OCI-LY3 (cell line): Measurements from ENCODE around the gene PPP1R7.

Source experiments
- H2AFZ ChIP-seq: fragments of 200-600, 300-600 bp; shearing (Covaris generic); 2 replicates; pipeline ENCODE4 v1.6.0; 2014; ENCODE audit warnings: antibody characterized with exemption, low read depth, low read length
- H3K27ac ChIP-seq: fragments of 200-600, 300-600 bp; sonication (generic); 2 replicates; pipeline ENCODE4 v1.5.1; 2014; ENCODE audit warnings: mild to moderate bottlenecking, low read length, moderate library complexity, mixed read lengths
- H3K27me3 ChIP-seq: fragments of 200-600, 300-600 bp; sonication (generic); 2 replicates; pipeline ENCODE4 v1.6.1; 2014; ENCODE audit warnings: low read depth, low read length, mixed read lengths
- H3K36me3 ChIP-seq: fragments of 200-600, 300-600 bp; sonication (generic); replicated peaks from 2 replicates; pipeline ENCODE3; 2014; ENCODE audit warnings: low read depth, low read length, mixed read lengths
- H3K4me1 ChIP-seq: fragments of 300-600, 200-600 bp; sonication (generic); 2 replicates; pipeline ENCODE4 v1.6.1; 2014; ENCODE audit warnings: low read length, mixed read lengths
- H3K4me2 ChIP-seq: fragments of 200-600, 300-600 bp; sonication (generic); 2 replicates; pipeline ENCODE4 v1.6.1; 2014; ENCODE audit warnings: low read length, mixed read lengths
- H3K4me3 ChIP-seq: fragments of 300-600, 200-600 bp; sonication (generic); 2 replicates; pipeline ENCODE4 v1.5.1; 2014; ENCODE audit warnings: antibody characterized with exemption, mild to moderate bottlenecking, low read length, moderate library complexity
- H3K79me2 ChIP-seq: fragments of 300-600, 200-600 bp; shearing (Covaris generic); 2 replicates; pipeline ENCODE4 v1.6.1; 2014; ENCODE audit warnings: mild to moderate bottlenecking, low read length, mixed read lengths
- H3K9ac ChIP-seq: fragments of 300-600, 200-600 bp; shearing (Covaris generic); 2 replicates; pipeline ENCODE4 v1.6.0; 2014; ENCODE audit warnings: mild to moderate bottlenecking, low read length, moderate library complexity
- H3K9me3 ChIP-seq: fragments of 200-600, 300-600 bp; shearing (Covaris generic); 2 replicates; pipeline ENCODE4 v1.6.1; 2014; ENCODE audit warnings: low read length, mixed read lengths; ENCODE audit not compliant: insufficient read depth
- H4K20me1 ChIP-seq: fragments of 200-600, 300-600 bp; sonication (generic); 2 replicates; pipeline ENCODE4 v1.6.1; 2016; ENCODE audit warnings: low read length, mixed read lengths; ENCODE audit not compliant: insufficient read depth
- EZH2phosphoT487 ChIP-seq: fragments of 200-600 bp; shearing (Covaris generic); IDR thresholded peaks from 2 replicates; pipeline ENCODE4 v1.6.1; 2018; ENCODE audit warnings: antibody characterized with exemption, mixed run types, low read depth
- TF ChIP-seq, protein P1 (sequence below): fragments of 200-600, 300-600 bp; sonication (generic); IDR thresholded peaks from 2 replicates; pipeline ENCODE4 v1.5.1; 2014; ENCODE audit warnings: antibody characterized with exemption, low read length, low read depth

PPP1R7 gene

DNA sequence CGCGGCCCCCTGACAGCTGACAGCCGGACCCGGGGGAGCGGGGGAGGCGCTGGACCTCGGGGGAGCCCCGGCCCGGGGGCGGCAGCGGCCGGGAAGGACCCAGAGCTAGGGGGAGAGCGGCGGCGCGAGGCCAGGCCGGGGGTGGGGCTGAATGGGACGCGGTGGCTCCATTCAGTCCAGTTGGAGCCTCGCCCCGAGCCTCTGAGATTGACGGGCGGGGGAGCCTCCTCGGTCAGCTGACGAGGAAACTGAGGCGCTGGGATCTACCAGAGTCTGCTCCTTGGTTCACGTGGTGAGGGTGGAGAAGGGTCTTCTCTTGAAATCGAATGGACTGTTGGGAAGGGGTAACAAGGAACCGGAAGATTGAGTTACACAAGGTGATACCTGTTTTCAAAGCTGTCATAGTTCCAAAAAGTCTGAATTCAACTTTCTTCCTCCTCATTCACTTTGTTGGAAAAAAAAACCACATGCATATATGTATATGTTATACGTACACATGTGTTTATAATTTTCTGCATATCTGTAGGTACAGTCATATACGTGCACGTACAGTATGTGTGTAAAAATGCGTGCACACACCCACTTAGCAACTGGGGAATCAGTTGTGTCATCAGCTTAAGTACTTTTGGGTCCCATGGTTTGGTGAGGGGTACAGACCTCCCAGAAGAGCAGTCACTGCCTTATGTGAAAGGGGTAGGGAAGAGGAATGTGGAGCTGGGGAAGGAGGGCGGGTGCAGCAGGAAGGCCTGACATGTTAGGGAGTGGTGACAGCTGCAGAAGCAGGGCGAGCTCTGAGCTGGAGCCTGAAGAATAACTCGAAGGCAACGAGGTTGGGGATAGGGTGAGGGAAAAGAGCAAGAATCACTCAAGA, 628 bp downstream of the PPP1R7 start:
- H2AFZ ChIP-seq = no peak overlapping the region
- H3K4me1 ChIP-seq = peaks cover 29% of the 10 kb centered on the region
- H3K27me3 ChIP-seq = no peaks in the 10 kb centered on the region
- H3K9me3 ChIP-seq = no peaks in the 10 kb centered on the region
- peak overlapping the region; percentile 40 for H3K27ac ChIP-seq
- TF ChIP-seq, protein P1, sequence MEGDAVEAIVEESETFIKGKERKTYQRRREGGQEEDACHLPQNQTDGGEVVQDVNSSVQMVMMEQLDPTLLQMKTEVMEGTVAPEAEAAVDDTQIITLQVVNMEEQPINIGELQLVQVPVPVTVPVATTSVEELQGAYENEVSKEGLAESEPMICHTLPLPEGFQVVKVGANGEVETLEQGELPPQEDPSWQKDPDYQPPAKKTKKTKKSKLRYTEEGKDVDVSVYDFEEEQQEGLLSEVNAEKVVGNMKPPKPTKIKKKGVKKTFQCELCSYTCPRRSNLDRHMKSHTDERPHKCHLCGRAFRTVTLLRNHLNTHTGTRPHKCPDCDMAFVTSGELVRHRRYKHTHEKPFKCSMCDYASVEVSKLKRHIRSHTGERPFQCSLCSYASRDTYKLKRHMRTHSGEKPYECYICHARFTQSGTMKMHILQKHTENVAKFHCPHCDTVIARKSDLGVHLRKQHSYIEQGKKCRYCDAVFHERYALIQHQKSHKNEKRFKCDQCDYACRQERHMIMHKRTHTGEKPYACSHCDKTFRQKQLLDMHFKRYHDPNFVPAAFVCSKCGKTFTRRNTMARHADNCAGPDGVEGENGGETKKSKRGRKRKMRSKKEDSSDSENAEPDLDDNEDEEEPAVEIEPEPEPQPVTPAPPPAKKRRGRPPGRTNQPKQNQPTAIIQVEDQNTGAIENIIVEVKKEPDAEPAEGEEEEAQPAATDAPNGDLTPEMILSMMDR = no peak
- TF ChIP-seq EZH2phosphoT487 = no peak
- H3K4me2 ChIP-seq = peak overlapping the region; percentile 98
- peaks cover 67% of the 10 kb centered on the region for H3K79me2 ChIP-seq
- no peaks in the 10 kb centered on the region for H3K36me3 ChIP-seq
- H3K9ac ChIP-seq = peak overlapping the region; percentile 76
- H4K20me1 ChIP-seq = 0 out of 2 replicates have a peak, but pooled peaks cover 4% of the 10 kb centered on the region
- H3K4me3 ChIP-seq = peak overlapping the region; percentile 99

DNA sequence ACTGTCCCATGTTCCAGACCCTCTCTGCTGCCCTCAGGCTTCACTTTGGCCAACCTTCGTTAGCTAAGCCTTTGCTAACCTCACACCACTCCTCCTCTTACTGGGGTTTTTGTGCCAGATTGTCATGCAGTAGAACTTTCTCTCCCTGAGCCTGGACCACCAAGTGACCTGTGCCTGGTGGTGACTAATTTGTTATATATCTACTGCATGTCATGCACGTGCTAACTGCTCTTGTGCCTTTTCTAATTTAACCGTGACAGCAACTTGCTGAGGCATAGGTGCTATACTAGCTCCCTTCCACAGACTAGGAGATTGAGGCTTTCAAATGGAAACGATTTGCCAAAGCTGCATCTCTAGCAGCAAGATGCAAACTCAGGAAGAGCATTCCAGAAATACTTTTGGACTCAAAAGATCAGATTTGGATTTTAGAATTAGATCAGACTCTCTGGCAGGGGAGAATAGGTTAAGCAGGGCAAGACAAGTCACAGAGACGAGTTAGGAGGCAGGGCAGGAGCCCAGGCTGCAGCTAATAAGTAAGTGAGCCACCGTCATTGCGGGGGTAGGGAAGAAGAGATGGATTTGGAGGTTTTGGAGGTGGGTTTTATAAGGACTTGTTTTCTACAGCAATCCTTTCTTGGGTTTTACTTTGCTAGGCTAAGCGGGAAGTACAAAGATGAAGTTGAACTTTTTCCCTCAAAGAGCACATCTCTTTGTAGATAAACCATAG, 1.8 kb downstream of the PPP1R7 start:
- 0 out of 2 replicates have a peak, but pooled peaks cover 4% of the 10 kb centered on the region for H4K20me1 ChIP-seq
- H3K27ac ChIP-seq = no peak overlapping the region
- H2AFZ ChIP-seq = no peak overlapping the region
- no peak overlapping the region for H3K4me2 ChIP-seq
- H3K4me3 ChIP-seq = no peak overlapping the region
- no peaks in the 10 kb centered on the region for H3K9me3 ChIP-seq
- H3K27me3 ChIP-seq = no peaks in the 10 kb centered on the region
- peaks cover 17% of the 10 kb centered on the region for H3K4me1 ChIP-seq
- TF ChIP-seq, protein P1 = no peak
- TF ChIP-seq EZH2phosphoT487 = no peak
- H3K36me3 ChIP-seq = no peaks in the 10 kb centered on the region
- H3K9ac ChIP-seq = no peak overlapping the region
- H3K79me2 ChIP-seq = peaks cover 55% of the 10 kb centered on the region

DNA sequence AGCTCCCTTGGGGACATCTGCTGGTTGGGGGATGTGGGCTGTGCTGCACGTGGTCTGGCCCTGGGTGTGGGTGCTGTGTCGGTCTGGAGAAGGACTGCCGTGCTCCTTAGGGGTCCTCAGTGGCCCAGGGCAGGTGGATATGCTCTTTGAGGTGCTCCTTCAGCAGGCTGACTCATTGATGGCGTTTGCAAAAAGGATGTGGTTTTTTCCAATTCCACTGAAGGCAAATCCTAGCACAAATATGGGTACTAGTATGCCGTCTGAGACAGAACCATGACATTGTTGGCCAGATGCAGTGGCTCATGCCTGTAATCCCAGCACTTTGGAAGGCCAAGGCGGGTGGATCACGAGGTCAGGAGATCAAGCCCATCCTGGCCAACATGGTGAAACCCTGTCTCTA, 3.3 kb downstream of the PPP1R7 start:
- H3K27me3 ChIP-seq = no peaks in the 10 kb centered on the region
- H3K27ac ChIP-seq = no peak overlapping the region
- peaks cover 8% of the 10 kb centered on the region for H3K4me1 ChIP-seq
- no peaks in the 10 kb centered on the region for H3K36me3 ChIP-seq
- H3K4me3 ChIP-seq = no peak overlapping the region
- H3K4me2 ChIP-seq = no peak overlapping the region
- H3K79me2 ChIP-seq = peaks cover 40% of the 10 kb centered on the region
- H4K20me1 ChIP-seq = 0 out of 2 replicates have a peak, but pooled peaks cover 4% of the 10 kb centered on the region
- H3K9me3 ChIP-seq = no peaks in the 10 kb centered on the region
- TF ChIP-seq, protein P1 = no peak
- TF ChIP-seq EZH2phosphoT487 = no peak
- H2AFZ ChIP-seq = no peak overlapping the region
- no peak overlapping the region for H3K9ac ChIP-seq

DNA sequence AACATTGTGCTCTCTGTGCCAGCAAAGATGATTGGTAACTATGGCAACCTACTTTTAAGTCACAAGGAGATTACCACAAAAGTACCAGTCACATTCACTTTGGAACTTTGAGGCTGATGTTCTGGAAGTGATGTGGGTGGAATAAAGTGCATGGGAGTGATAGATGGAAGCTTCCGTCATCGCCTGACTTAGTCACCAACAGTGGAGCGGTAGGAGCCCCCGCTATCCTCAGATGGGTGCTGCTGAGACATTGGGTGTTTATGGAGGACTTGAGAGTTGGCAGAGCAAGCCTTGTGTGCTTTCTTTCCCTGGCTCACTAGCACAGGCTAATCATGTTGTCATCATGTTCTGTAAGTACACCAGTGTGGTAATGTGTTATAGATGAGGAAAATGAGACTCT, 4.6 kb downstream of the PPP1R7 start:
- Histone ChIP-seq H3K9me3 (no peaks in the 10 kb centered on the region), H3K27ac (no peak overlapping the region), H4K20me1 (0 out of 2 replicates have a peak, but pooled peaks cover 4% of the 10 kb centered on the region), H3K27me3 (no peaks in the 10 kb centered on the region), H3K79me2 (peaks cover 30% of the 10 kb centered on the region), H3K4me2 (no peak overlapping the region), H3K36me3 (no peaks in the 10 kb centered on the region), H2AFZ (no peak overlapping the region), H3K9ac (no peak overlapping the region), H3K4me1 (peaks cover 8% of the 10 kb centered on the region), H3K4me3 (no peak overlapping the region)
- no peak for TF ChIP-seq EZH2phosphoT487
- TF ChIP-seq, protein P1 = no peak
